Non-pigmented ciliary epithelial cell (primary cell): ENCODE results near the gene TSR2.

Experiments
- DNase-seq: peaks from one replicate; pipeline ENCODE4 v3.0.0-alpha.2; 2010; ENCODE audit warnings: low read depth

Gene TSR2

GRCh38 chrX:54439960-54440871 lies at the start of gene TSR2:
Gene TSR2, plus strand, starts transcription at chrX:54440404. Its CDS starts 18 bp downstream, at chrX:54440422.
- peak; percentile 56 for DNase-seq

GRCh38 chrX:54397113-54397512 lies 43.1 kb upstream of the TSR2 start:
- no peak for DNase-seq

GRCh38 chrX:54407266-54407665 lies 32.9 kb upstream of the TSR2 start:
- no peak for DNase-seq

- DNase-seq = no peak
Observed at GRCh38 chrX:54411732-54412131, 28.5 kb upstream of the TSR2 start.

- no peak for DNase-seq
Observed at GRCh38 chrX:54413753-54414152, 26.5 kb upstream of the TSR2 start.

GRCh38 chrX:54415534-54416350 lies 24.5 kb upstream of the TSR2 start:
- no peak for DNase-seq

- DNase-seq = no peak
Observed at GRCh38 chrX:54416965-54417364, 23.2 kb upstream of the TSR2 start.

GRCh38 chrX:54419559-54420302 lies 20.5 kb upstream of the TSR2 start:
- no peak for DNase-seq

GRCh38 chrX:54422168-54422567 lies 18.0 kb upstream of the TSR2 start:
- no peak for DNase-seq

- no peak for DNase-seq
Observed at GRCh38 chrX:54423161-54423888, 16.9 kb upstream of the TSR2 start.

GRCh38 chrX:54427837-54428424 lies 12.3 kb upstream of the TSR2 start:
- DNase-seq = no peak

GRCh38 chrX:54430519-54430918 lies 9.7 kb upstream of the TSR2 start:
- no peak for DNase-seq

- no peak for DNase-seq
Observed at GRCh38 chrX:54435121-54435520, 5.1 kb upstream of the TSR2 start.

GRCh38 chrX:54442790-54443189 lies 2.6 kb downstream of the TSR2 start:
- DNase-seq = no peak

- no peak for DNase-seq
Observed at GRCh38 chrX:54444752-54445151, 4.5 kb downstream of the TSR2 start.

- no peak for DNase-seq
Observed at GRCh38 chrX:54446084-54446483, 5.9 kb downstream of the TSR2 start.

- no peak for DNase-seq
Observed at GRCh38 chrX:54447461-54447860, 7.3 kb downstream of the TSR2 start.

GRCh38 chrX:54449929-54450328 lies 9.7 kb downstream of the TSR2 start:
- no peak for DNase-seq

GRCh38 chrX:54452920-54453319 lies 12.7 kb downstream of the TSR2 start:
- DNase-seq = no peak

GRCh38 chrX:54470054-54470760 lies 30.0 kb downstream of the TSR2 start:
- no peak for DNase-seq
